SK-N-SH treated with all-trans-retinoic acid at 6 μM for 48 hours (cell line): ENCODE results near the gene DNAH5.

ENCODE experiments used
- ATAC-seq: fragments of 200-7000 bp; cut with Tn5 transposase; 3 replicates; pipeline ENCODE4 v1.9.1; 2020; ENCODE audit warnings: mild to moderate bottlenecking, moderate library complexity
- ARNTL ChIP-seq: fragments of 450-650 bp; formaldehyde crosslinking; IDR thresholded peaks from 2 replicates; pipeline ENCODE4 v1.5.0; 2020; ENCODE audit warnings: low read depth, mild to moderate bottlenecking, moderate library complexity, borderline replicate concordance
- BACH2 ChIP-seq: fragments of 250-450 bp; sonication (Bioruptor Pico); IDR thresholded peaks from 2 replicates; pipeline ENCODE4 v1.9.0; 2021; ENCODE audit warnings: mild to moderate bottlenecking, borderline replicate concordance
- CSDC2 ChIP-seq: fragments of 250-450 bp; sonication (Bioruptor Pico); IDR thresholded peaks from 2 replicates; pipeline ENCODE4 v1.5.0; 2020; ENCODE audit warnings: mild to moderate bottlenecking, moderate library complexity
- CSRNP3 ChIP-seq: fragments of 250-450 bp; sonication (Bioruptor Pico); IDR thresholded peaks from 2 replicates; pipeline ENCODE4 v1.5.1; 2021; ENCODE audit warnings: mild to moderate bottlenecking, moderate library complexity
- GLIS3 ChIP-seq: fragments of 250-450 bp; sonication (Bioruptor Pico); IDR thresholded peaks from 2 replicates; pipeline ENCODE4 v1.5.0; 2020; ENCODE audit warnings: mild to moderate bottlenecking, moderate library complexity
- ISL1 ChIP-seq: fragments of 250-450 bp; sonication (Bioruptor Pico); IDR thresholded peaks from 2 replicates; pipeline ENCODE4 v2.1.2; 2022; ENCODE audit warnings: mild to moderate bottlenecking, moderate library complexity
- OSR1 ChIP-seq: fragments of 250-450 bp; sonication (Bioruptor Pico); IDR thresholded peaks from 2 replicates; pipeline ENCODE4 v1.8.0; 2022; ENCODE audit warnings: moderate library complexity, mild to moderate bottlenecking, inconsistent platforms
- PATZ1 ChIP-seq: fragments of 250-450 bp; sonication (Bioruptor Pico); IDR thresholded peaks from 2 replicates; pipeline ENCODE4 v1.8.0; 2020; ENCODE audit warnings: mild to moderate bottlenecking, moderate library complexity, borderline replicate concordance
- POU6F1 ChIP-seq: fragments of 250-450 bp; sonication (Bioruptor Pico); IDR thresholded peaks from 2 replicates; pipeline ENCODE4 v1.8.0; 2021; ENCODE audit warnings: low read depth, mild to moderate bottlenecking, moderate library complexity, borderline replicate concordance
- PPARA ChIP-seq: fragments of 250-450 bp; sonication (Bioruptor Pico); IDR thresholded peaks from 2 replicates; pipeline ENCODE4 v1.5.0; 2020; ENCODE audit warnings: mild to moderate bottlenecking, borderline replicate concordance
- RARB ChIP-seq: fragments of 250-450 bp; sonication (Bioruptor Pico); IDR thresholded peaks from 2 replicates; pipeline ENCODE4 v1.8.0; 2021; ENCODE audit warnings: mild to moderate bottlenecking, moderate library complexity
- SNAI2 ChIP-seq: fragments of 250-450 bp; sonication (Bioruptor Pico); IDR thresholded peaks from 2 replicates; pipeline ENCODE4 v1.5.0; 2020; ENCODE audit warnings: mild to moderate bottlenecking, moderate library complexity
- TCF4 ChIP-seq: fragments of 250-450 bp; sonication (Bioruptor Pico); IDR thresholded peaks from 2 replicates; pipeline ENCODE4 v1.8.0; 2021; ENCODE audit warnings: mild to moderate bottlenecking, moderate library complexity, borderline replicate concordance
- TOX ChIP-seq: fragments of 250-450 bp; sonication (Bioruptor Pico); IDR thresholded peaks from 2 replicates; pipeline ENCODE4 v1.8.0; 2021; ENCODE audit warnings: mild to moderate bottlenecking, moderate library complexity, borderline replicate concordance
- TSHZ2 ChIP-seq: fragments of 250-450 bp; sonication (Bioruptor Pico); IDR thresholded peaks from 2 replicates; pipeline ENCODE4 v1.5.0; 2020; ENCODE audit warnings: mild to moderate bottlenecking, moderate library complexity
- ZC3H10 ChIP-seq: fragments of 250-450 bp; sonication (Bioruptor Pico); IDR thresholded peaks from 2 replicates; pipeline ENCODE4 v1.5.1; 2021; ENCODE audit warnings: mild to moderate bottlenecking, moderate library complexity
- ZFP3 ChIP-seq: fragments of 250-450 bp; sonication (Bioruptor Pico); IDR thresholded peaks from 2 replicates; pipeline ENCODE4 v1.5.0; 2020; ENCODE audit warnings: mild to moderate bottlenecking, moderate library complexity
- ZFP30 ChIP-seq: fragments of 450-650 bp; formaldehyde crosslinking; IDR thresholded peaks from 2 replicates; pipeline ENCODE4 v1.5.0; 2022; ENCODE audit warnings: mild to moderate bottlenecking, moderate library complexity
- ZNF565 ChIP-seq: fragments of 450-650 bp; formaldehyde crosslinking; conservative IDR thresholded peaks from 2 replicates; pipeline ENCODE4 v1.5.0; 2020; ENCODE audit warnings: low read depth, mild to moderate bottlenecking, moderate library complexity
- ZNF70 ChIP-seq: fragments of 450-650 bp; formaldehyde crosslinking; IDR thresholded peaks from 2 replicates; pipeline ENCODE4 v1.5.0; 2020; ENCODE audit warnings: mild to moderate bottlenecking, moderate library complexity
- ZNF8 ChIP-seq: fragments of 450-650 bp; formaldehyde crosslinking; IDR thresholded peaks from 2 replicates; pipeline ENCODE4 v1.5.0; 2020; ENCODE audit warnings: mild to moderate bottlenecking, moderate library complexity

Gene DNAH5

GRCh38 chr5:13708432-13708831 lies 236.1 kb downstream of the DNAH5 start:
- TF ChIP-seq ZNF565 (no peak), ZNF70 (no peak), OSR1 (CRISPR knock-in tag) (no peak), GLIS3 (no peak), TCF4 (no peak), TSHZ2 (CRISPR knock-in tag) (no peak), ISL1 (no peak), TOX (CRISPR knock-in tag) (no peak), ZFP3 (CRISPR knock-in tag) (no peak), ARNTL (CRISPR knock-in tag) (no peak), POU6F1 (no peak)
- TF ChIP-seq, all 23 proteins: peak for 0
- no peak for ATAC-seq

- TF ChIP-seq ZNF70 (no peak), TCF4 (no peak), POU6F1 (no peak), PATZ1 (CRISPR knock-in tag) (no peak), TSHZ2 (CRISPR knock-in tag) (no peak), ISL1 (no peak), GLIS3 (no peak), CSDC2 (CRISPR knock-in tag) (no peak), ZNF565 (no peak), ARNTL (CRISPR knock-in tag) (no peak), ZFP30 (no peak), SNAI2 (no peak), TOX (CRISPR knock-in tag) (no peak), CSRNP3 (no peak), ZC3H10 (CRISPR knock-in tag) (no peak), RARB (CRISPR knock-in tag) (no peak), ZNF8 (CRISPR knock-in tag) (no peak), OSR1 (CRISPR knock-in tag) (no peak), BACH2 (CRISPR knock-in tag) (no peak), PPARA (no peak)
- ATAC-seq: no peak
These were observed 240.1 kb downstream of the DNAH5 start for GRCh38 chr5:13704396-13704795.
